Measurements from ENCODE around the gene FXYD7. TPM values are rescaled to one million over a fixed set of nuclear protein-coding genes. Genes with fewer than 3 reads are reported as not detected.

The FXYD7 gene
- polyA plus RNA-seq, 1 donor from 2014 or later: 35.7 TPM

DNA sequence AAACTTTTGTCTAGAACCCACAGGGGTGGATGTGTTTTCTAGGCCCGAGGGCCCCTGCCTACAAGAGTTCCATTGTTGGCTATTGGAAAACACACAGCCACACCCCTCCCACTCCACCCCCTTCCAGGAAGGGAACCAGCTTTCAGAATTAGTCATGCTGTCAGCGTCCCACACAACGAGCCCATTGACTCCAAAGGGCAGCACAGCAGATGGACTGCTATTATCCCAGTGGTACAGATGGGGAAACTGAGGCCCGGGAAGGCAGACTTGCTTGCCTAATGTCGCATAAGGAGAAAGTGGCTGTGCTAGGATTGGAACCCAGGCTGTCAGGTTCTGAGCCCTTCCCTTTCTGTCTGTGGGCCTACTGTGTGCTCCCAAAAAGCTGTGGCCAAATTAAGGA, 35.5 kb upstream of the FXYD7 start:
- no peaks in the 10 kb centered on the region for H3K27me3 ChIP-seq (ENCODE audit: insufficient read depth, low read depth, low read length)
- no peak overlapping the region for H3K27ac ChIP-seq (ENCODE audit: low read length)
- H3K36me3 ChIP-seq (ENCODE audit: insufficient read depth, low read length): no peaks in the 10 kb centered on the region
- H2AFZ ChIP-seq (ENCODE audit: low read depth, low read length): no peak overlapping the region
- no peak overlapping the region for H3K4me3 ChIP-seq (ENCODE audit: low read length)
- no peaks in the 10 kb centered on the region for H3K9me3 ChIP-seq (ENCODE audit: low read length)
- H3K9me2 ChIP-seq (ENCODE audit: insufficient read depth, low read length): no peaks in the 10 kb centered on the region
- no peaks in the 10 kb centered on the region for H4K20me1 ChIP-seq (ENCODE audit: insufficient read depth)
- no peak for TF ChIP-seq POLR2AphosphoS5 (IDR thresholded peaks at IDR 0.05)
- TF ChIP-seq MXI1 (conservative IDR thresholded peaks at IDR 0.05; ENCODE audit: poor library complexity, severe bottlenecking): no peak
- TF ChIP-seq RAD21 (conservative IDR thresholded peaks at IDR 0.05): no peak
- no peak for TF ChIP-seq REST (IDR thresholded peaks at IDR 0.05; ENCODE audit: borderline replicate concordance)
- TF ChIP-seq EP300 (conservative IDR thresholded peaks at IDR 0.05; ENCODE audit: poor library complexity, severe bottlenecking): no peak
- TF ChIP-seq TAF1 (IDR thresholded peaks at IDR 0.05; ENCODE audit: low read depth): no peak
- no peaks in the 10 kb centered on the region for H3F3A ChIP-seq (ENCODE audit: insufficient read depth, low read length, poor library complexity, severe bottlenecking)
- no peak overlapping the region for H3K4me2 ChIP-seq (ENCODE audit: low read length)
- no peak overlapping the region for H3K9ac ChIP-seq (ENCODE audit: low read length)
- H3K79me2 ChIP-seq (replicated peaks; ENCODE audit: insufficient read depth, low read length): no peaks in the 10 kb centered on the region

- no peaks in the 10 kb centered on the region for H3K36me3 ChIP-seq (ENCODE audit: insufficient read depth, low read length)
- H3K9ac ChIP-seq (ENCODE audit: low read length): no peak overlapping the region
- no peak for TF ChIP-seq RAD21 (conservative IDR thresholded peaks at IDR 0.05)
- TF ChIP-seq POLR2AphosphoS5 (IDR thresholded peaks at IDR 0.05): no peak
- no peak for TF ChIP-seq EZH2 (IDR thresholded peaks at IDR 0.05; ENCODE audit: borderline replicate concordance, insufficient read depth, low read length, poor library complexity, severe bottlenecking)
- TF ChIP-seq REST (IDR thresholded peaks at IDR 0.05; ENCODE audit: borderline replicate concordance): no peak
- no peak for TF ChIP-seq TAF1 (IDR thresholded peaks at IDR 0.05; ENCODE audit: low read depth)
- no peak for TF ChIP-seq EP300 (conservative IDR thresholded peaks at IDR 0.05; ENCODE audit: poor library complexity, severe bottlenecking)
- H3K9me3 ChIP-seq (ENCODE audit: low read length): no peaks in the 10 kb centered on the region
- H3K4me3 ChIP-seq (ENCODE audit: low read length): no peak overlapping the region
- no peak overlapping the region for H3K4me2 ChIP-seq (ENCODE audit: low read length)
- H3K27me3 ChIP-seq (ENCODE audit: insufficient read depth, low read depth, low read length): no peaks in the 10 kb centered on the region
- no peak overlapping the region for H3K27ac ChIP-seq (ENCODE audit: low read length)
- no peaks in the 10 kb centered on the region for H3F3A ChIP-seq (ENCODE audit: insufficient read depth, low read length, poor library complexity, severe bottlenecking)
- H2AFZ ChIP-seq (ENCODE audit: low read depth, low read length): no peak overlapping the region
- no peaks in the 10 kb centered on the region for H3K9me2 ChIP-seq (ENCODE audit: insufficient read depth, low read length)
- H4K20me1 ChIP-seq (ENCODE audit: insufficient read depth): no peaks in the 10 kb centered on the region
- H3K79me2 ChIP-seq (replicated peaks; ENCODE audit: insufficient read depth, low read length): no peaks in the 10 kb centered on the region
Observed at GRCh38 chr19:35108730-35109129, 34.3 kb upstream of the FXYD7 start.

Data from neural cell (in vitro differentiated cells).